DMS53 (cell line): ENCODE data around the gene GDPD5.

Experiments
- DNase-seq: peaks from one replicate; lab custom pipeline; 2025; lab: John Stamatoyannopoulos, UW

The GDPD5 gene

DNA sequence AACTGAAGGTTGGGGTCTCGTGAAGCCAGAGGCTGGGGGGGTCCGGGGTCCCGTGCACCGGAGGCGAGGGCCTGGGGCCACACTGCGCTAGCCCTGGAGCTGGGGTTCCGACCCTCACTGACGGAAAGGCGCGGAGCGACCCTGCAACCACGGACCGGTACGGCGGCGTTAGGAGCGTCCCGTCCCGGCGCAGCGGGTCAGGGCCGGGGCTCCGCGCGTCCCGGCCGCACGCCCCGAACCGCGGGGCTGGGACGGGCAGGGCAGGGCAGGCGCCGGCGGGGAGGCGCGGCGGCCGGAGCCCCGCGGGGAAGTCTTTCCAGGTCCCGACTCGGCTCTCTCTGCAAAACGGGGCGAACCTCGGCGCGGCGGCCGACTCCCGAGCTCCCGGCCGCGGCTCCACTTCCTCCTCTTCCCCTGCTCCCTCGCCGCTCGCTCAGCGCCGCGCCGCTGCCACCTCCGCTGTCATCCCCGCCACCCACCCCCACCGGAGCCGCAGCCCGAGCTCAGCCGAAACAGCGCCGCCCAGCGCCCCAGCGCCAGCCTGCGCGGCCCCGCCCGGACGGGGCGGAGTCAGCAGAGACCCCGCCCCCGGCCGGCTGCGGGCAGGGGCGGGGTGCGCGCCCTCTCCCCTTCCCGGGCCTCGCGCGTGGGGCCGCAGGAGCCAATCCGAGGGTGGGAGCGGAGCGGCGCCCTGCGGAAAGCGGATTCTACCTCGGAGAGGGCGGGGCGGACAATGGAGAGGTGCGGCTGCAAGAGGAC is at the start of gene GDPD5:
GDPD5 (minus strand) TSS at position 509 of the 759 bp plus-strand sequence. CDS start 48,206 bp downstream, outside the sequence.
- DNase-seq: peak; percentile 98

DNA sequence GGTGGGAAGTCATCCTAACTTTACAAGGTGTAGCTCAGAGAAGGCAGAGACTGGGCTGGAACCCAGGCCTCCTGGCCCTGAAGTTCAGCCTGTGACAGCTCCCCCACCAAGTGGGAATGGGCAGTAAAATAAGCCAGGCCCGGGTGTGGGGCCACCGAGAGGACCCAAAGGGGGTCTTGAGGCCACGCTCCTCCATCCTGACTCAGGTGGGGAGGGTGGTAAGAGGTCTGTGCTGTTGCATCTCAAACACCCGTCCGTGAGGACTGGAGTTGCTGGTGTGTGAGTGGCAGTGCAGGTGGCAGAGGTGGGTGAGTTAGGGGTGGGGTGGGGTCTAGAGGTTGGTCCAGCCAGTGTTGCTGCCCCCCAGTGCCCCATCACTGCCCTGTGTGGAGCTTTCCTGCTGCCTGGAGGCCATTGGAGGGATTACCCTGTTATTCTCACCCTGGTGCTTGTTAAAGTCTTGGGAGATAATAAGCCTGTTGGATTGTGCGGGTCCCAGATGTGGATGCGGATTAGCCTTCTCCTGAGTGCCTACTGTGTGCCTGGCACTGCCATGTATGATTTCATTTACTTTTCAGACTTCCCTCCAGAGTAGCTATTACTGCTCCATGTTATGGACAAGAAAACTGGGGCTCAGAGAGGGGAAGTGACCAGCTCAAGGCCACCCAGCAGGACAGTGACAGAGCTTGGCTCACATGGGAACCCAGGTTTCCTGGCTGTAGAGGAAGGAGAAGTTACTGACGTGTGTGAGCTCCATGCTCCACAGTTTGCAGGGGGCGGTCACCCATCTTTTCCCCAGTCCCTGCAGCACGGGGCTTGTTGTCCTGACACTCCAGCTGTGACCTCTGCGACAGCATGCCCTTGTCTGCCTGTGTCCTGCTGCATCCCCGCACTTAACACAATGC is 49.2 kb upstream of the GDPD5 start:
- DNase-seq: no peak

- no peak for DNase-seq
Observed at GRCh38 chr11:75572744-75573143, 47.0 kb upstream of the GDPD5 start.

DNA sequence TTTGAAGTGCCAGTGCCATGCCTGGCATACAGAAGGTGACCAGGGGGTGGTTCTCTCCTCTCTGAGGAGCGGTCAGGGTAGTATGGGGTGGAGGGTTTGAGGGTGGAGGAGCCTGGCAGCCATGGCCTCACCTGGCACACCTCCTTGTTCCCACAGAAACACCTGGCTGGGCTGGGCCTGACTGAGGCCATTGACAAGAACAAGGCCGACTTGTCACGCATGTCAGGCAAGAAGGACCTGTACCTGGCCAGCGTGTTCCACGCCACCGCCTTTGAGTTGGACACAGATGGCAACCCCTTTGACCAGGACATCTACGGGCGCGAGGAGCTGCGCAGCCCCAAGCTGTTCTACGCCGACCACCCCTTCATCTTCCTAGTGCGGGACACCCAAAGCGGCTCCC is 45.9 kb upstream of the GDPD5 start:
- no peak for DNase-seq

DNA sequence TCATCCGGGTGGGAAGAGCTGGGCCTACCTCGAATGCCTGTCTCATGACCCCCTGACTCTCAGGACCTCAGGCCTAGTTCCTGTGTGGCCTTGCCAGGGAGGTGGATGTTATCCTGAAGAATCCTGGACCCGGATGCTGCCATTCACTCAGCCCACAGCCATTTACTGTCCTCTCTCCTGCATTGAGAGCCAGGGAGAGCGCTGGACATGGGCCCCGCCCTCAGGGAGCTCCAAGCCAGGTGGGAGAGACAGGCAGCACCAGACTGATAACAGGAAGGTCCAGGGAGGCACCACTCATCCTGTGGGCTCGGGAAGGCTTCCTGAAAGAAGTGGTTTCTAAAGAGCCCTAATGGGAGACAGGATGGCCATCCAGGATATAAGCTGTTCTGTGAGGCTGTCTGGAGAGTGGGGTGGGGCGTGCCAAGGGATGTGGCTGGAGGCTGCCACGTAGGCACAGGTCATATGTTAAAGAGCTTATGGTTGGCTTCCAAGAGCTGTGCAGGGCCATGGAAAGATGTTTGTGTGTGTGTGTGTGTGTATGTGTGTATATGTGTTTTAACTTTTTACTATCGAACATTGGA is 44.9 kb upstream of the GDPD5 start:
- DNase-seq: no peak

GRCh38 chr11:75568616-75569219 is 43.0 kb upstream of the GDPD5 start:
- DNase-seq: no peak

DNA sequence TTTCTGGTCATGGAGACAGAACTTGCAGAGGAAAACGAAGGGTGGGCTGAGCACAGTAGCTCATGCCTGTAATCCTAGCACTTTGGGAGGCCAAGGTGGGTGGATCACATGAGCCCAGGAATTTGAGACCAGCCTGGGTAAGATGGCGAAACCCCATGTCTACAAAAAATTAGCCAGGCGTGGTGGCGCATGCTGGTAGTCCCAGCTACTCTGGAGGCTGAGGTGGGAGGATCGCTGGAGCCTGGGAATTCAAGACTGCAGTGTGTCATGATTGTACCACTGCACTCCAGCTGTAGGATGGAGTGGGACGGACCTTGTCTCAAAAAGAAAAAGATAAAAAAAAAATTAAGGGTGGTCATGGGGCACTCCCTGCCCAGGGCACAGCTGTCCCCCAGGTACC is 42.2 kb upstream of the GDPD5 start:
- no peak for DNase-seq

GRCh38 chr11:75566763-75567279 is 41.1 kb upstream of the GDPD5 start:
- DNase-seq: no peak

- DNase-seq: no peak
Observed at GRCh38 chr11:75565916-75566762, 40.4 kb upstream of the GDPD5 start.

DNA sequence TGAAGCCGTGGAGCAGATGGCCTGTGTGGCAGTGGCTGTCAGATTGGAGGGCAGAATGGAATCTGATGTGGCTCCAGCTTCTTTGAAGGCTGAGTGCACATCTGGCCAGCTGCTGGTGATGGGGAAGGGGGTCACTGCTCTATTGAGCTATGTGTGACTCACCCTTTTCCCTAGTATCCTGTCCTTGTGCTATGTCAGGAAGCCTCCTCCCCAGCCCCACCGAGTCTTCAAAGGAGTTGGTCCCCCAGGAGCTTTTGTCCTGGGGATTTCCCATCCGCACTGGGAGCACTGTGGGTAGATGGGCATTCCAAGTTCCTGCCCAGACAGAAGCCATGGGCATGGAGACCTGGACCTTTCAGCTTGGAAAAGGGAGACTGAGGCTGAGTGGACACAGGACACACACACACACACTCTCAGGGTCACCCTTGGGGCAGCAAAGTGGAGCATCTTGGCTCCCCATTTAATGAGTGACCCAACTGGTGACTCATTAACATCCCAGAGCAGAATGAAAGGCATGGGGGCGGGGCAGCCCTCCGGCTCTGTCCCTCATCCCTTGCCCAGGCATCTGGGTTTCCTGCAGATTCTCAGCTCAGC is 39.6 kb upstream of the GDPD5 start:
- peak; percentile 50 for DNase-seq

DNA sequence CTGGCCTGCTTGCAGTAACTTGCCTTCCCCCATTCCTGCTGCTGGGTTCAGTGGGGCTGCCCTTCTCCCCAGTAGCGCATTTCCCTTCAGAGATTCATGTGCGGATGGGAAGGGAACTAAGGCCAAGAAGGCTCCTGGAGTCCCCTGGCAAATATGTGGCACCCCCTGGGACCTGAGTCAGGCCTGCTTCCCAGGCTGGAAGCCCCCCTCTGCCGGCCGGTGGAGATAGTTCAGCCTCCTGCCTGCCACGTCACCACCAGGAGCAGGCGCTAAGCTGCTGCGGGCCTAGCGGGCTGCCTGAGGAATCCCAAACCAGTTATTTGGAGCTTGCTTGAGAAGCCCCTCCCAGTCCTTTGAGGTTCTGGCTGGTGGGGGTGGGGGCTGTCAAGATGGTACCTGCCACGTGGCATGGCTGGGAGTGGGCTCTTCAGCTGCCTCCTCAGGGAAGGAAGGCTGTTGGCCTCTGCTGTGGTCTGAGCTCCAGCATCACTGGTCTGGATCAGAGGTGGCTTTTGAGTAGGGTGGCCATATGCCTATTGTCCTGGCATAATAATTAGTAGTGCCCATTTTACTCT is 38.3 kb upstream of the GDPD5 start:
- DNase-seq: no peak

- DNase-seq: no peak
Observed at GRCh38 chr11:75563501-75563977, 37.8 kb upstream of the GDPD5 start.

DNA sequence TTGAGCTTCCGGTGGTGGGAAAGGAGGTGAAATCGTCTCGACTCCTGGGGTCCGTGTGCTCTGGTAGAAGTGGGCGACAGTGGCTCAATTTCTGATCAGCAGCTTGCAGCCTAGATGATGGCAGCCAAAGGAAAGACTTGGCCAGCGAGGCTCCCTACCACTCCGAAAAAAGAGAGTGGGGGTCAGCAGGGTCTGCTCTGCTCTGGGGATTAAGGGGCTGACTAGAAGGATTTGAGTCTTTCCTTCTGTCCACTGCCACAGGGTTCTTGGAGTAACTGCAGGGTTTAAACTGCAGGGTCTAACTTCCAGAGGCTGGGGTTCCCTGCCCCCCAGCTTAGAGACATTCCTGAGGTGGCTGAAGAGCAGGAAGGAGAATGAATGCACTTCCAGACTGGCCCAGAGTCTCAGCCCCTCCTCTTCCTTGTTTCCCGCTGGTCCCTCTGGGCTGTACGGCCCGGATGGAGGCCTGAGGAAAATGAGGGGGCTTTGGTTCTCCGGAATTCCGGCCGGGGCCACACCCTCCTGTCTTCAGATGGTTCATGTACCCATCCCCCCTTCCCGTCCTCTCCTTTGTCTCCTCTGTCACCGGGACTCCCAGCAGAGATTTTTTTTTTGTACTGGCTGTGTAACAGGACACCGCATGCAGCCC is 37.2 kb upstream of the GDPD5 start:
- DNase-seq: peak; percentile 53

GRCh38 chr11:75562048-75562835 is 36.5 kb upstream of the GDPD5 start, which contains the start of gene SERPINH1:
Gene SERPINH1 (plus strand): TSS chr11:75562253. CDS start chr11:75566350, 4,097 bp downstream.
- DNase-seq: peak; percentile 98

GRCh38 chr11:75561426-75562047 is 35.8 kb upstream of the GDPD5 start:
- DNase-seq: peak; percentile 58

GRCh38 chr11:75560644-75561043 is 34.9 kb upstream of the GDPD5 start:
- no peak for DNase-seq

- no peak for DNase-seq
Observed at GRCh38 chr11:75558939-75559843, 33.5 kb upstream of the GDPD5 start.
